ENCODE results near the gene VMA21. TPM values are rescaled to one million over a fixed set of nuclear protein-coding genes. Genes with fewer than 3 reads are reported as not detected.

The VMA21 gene
- total and polyA plus RNA-seq, 2 of the 4 experiments (the other 2 are of a cell fraction), result 12.3 to 28.5 TPM

DNA sequence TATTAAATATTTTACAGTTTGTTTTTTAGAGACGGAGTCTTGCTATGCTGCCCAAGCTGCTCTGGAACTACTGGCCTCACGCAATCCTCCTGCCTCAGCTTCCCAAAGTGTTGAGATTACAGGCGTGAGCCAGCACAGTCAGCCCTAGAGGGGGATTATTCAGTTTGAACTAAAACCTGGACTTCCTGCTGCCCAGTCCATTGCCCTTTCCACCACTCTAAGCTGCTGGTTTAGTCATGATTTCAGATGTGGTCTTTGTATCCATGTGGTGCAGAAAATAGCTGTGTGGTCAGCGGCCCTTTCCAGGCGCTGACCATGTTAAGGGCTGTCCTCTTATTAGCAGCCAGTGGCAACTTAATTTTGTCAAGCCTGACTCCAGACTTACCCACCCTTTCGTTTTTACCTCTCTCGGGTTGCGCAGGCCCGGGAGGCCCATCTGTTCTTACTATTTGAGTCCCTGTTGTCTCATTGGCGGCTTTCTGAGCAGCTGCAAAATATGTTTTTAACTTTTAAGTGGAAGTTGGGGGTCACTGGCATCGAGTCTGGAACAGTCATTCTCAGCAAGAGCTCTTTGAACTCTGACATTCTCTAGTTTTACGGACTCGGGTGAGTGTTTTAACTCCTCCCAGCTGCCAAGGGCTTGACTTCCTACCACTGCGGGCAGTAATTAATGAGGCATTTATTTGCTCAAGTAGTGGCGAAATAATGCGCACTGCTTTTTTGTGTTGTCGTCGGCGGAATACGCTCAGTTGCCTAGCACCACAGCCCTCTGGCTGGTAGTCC lies 773 bp upstream of the VMA21 start (continued):
- TF ChIP-seq, protein P1, sequence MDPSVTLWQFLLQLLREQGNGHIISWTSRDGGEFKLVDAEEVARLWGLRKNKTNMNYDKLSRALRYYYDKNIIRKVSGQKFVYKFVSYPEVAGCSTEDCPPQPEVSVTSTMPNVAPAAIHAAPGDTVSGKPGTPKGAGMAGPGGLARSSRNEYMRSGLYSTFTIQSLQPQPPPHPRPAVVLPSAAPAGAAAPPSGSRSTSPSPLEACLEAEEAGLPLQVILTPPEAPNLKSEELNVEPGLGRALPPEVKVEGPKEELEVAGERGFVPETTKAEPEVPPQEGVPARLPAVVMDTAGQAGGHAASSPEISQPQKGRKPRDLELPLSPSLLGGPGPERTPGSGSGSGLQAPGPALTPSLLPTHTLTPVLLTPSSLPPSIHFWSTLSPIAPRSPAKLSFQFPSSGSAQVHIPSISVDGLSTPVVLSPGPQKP (IDR thresholded peaks at IDR 0.05; ENCODE audit: borderline replicate concordance, low read depth, low read length), result no peak
- TF ChIP-seq RAD21 (IDR thresholded peaks at IDR 0.05; ENCODE audit: low read length), result no peak

DNA sequence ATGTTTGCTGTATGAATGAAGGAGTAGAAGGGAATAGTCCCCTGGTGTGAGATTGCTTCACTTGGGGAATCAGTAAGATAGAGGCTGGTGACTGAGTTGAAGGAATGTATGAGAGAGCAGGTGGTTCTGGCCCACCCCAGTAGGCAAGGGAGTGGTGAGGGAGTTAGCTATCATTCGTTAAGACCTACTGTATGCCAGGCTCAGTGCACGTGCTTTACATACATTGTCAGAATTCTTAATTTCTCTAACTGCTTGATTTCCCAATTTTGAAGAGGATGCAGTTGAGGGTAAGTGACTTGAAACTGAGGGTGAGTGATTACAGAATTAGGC lies 700 bp downstream of the VMA21 start:
- no peak overlapping the region for H2AFZ ChIP-seq (replicated peaks; ENCODE audit: low read length, poor library complexity)
- H3K36me3 ChIP-seq (ENCODE audit: control insufficient read depth, insufficient read depth, low read length), result no peaks in the 10 kb centered on the region
- peaks cover 7% of the 10 kb centered on the region for H4K20me1 ChIP-seq (ENCODE audit: insufficient read depth, low read length)
- H3K79me1 ChIP-seq (ENCODE audit: low read depth in 1 of 2, low read length in 2 of 2), result no peaks in the 10 kb centered on the region
- H3K27me3 ChIP-seq (ENCODE audit: control insufficient read depth, insufficient read depth, low read length), result no peaks in the 10 kb centered on the region
- H3K4me1 ChIP-seq (ENCODE audit: control insufficient read depth, insufficient read depth, low read length), result peaks cover 2% of the 10 kb centered on the region; the same call in 1 of the 2 replicates
- peak overlapping the region; percentile 87 for H3K27ac ChIP-seq (ENCODE audit: insufficient read depth, low read length)
- H2AK9ac ChIP-seq (replicated peaks; ENCODE audit: low read depth, low read length, poor library complexity), result no peak overlapping the region
- no peak overlapping the region for H2AK5ac ChIP-seq (ENCODE audit: low read depth, low read length)
- H3K9me3 ChIP-seq (ENCODE audit: control insufficient read depth, insufficient read depth, low read length), result no peaks in the 10 kb centered on the region
- WGBS, 2 experiments (ENCODE audit: extremely low coverage in 2 of 2, insufficient read length in 1 of 2), result no CpG with 5 or more reads among the region's 2 CpGs
- H3K9ac ChIP-seq (ENCODE audit: low read depth, low read length), result peak overlapping the region; percentile 89
- ChIA-PET CTCF (no interaction called here), POLR2A (ENCODE audit: unreplicated experiment) (interaction anchor here (0.6 kb wide), 1 partner anchor 12 kb away, joined by 6 read pairs; no protein-coding TSS in a partner anchor)
- no peak overlapping the region for H3K14ac ChIP-seq (replicated peaks; ENCODE audit: low read depth, low read length)
- no peak overlapping the region for H3K18ac ChIP-seq (ENCODE audit: low read depth, low read length)
- no peak overlapping the region for H2BK15ac ChIP-seq (ENCODE audit: low read depth, low read length)
- in situ Hi-C loops (cut with MboI; ENCODE audit: low sequenced_read_pairs) (no loop called here), dilution Hi-C loops (cut with HindIII; ENCODE audit: low sequenced_read_pairs, unreplicated experiment) (no loop called here), intact Hi-C loops (cut with micrococcal nuclease) (loop anchor here (2.0 kb wide), 1 partner anchor 499 kb away; the partner anchor contains the start of gene CD99L2)
- no peak overlapping the region for H4K91ac ChIP-seq (ENCODE audit: insufficient read depth, low read depth, low read length)
- H3K4me2 ChIP-seq (ENCODE audit: low read depth, low read length), result peak overlapping the region; percentile 98
- H4K8ac ChIP-seq (ENCODE audit: low read depth in 2 of 2, low read length in 2 of 2), result peak overlapping the region in 1 of 2 experiments; percentile 76; a peak in 2 of 4 replicates
- ATAC-seq (ENCODE audit: low read depth) (no peak), DNase-seq (no peak)
- no peaks in the 10 kb centered on the region for H3K9me1 ChIP-seq (ENCODE audit: insufficient read depth, low read length)
- no peak overlapping the region for H3K23ac ChIP-seq (ENCODE audit: low read depth, low read length)
- H2BK20ac ChIP-seq (ENCODE audit: low read depth, low read length), result no peak overlapping the region
- BruUV-seq (replicated peaks), result no TSS peak
- H3K56ac ChIP-seq (ENCODE audit: extremely low read depth, insufficient read depth, low read length), result peak overlapping the region; percentile 26; the same call in 1 of the 2 replicates
- TF ChIP-seq RAD21 (IDR thresholded peaks at IDR 0.05; ENCODE audit: low read length) (no peak), SMC3 (IDR thresholded peaks at IDR 0.05; ENCODE audit: low read depth, low read length) (no peak)
- H2BK120ac ChIP-seq (ENCODE audit: low read depth, low read length), result no peak overlapping the region
- H4K5ac ChIP-seq (ENCODE audit: low read depth, low read length), result no peak overlapping the region
- no peak overlapping the region for H3K4ac ChIP-seq (ENCODE audit: low read depth, low read length)
- H2BK5ac ChIP-seq (ENCODE audit: low read depth, low read length, poor library complexity, severe bottlenecking), result no peak overlapping the region
- peak overlapping the region; percentile 97 for H3K4me3 ChIP-seq (ENCODE audit: insufficient read depth, low read depth, low read length)

Data from IMR-90 (cell line).